Activated T-helper 1 cell treated with Interleukin-2 at 50 U/mL for 16 hours (primary cell): ENCODE results near the gene NME3.

Source experiments
- DNase-seq: peaks from one replicate; pipeline ENCODE4 v3.0.0-alpha.2; 2020; ENCODE audit warnings: low read depth

Gene NME3

GRCh38 chr16:1768767-1769401, 2.5 kb downstream of the NME3 start:
- DNase-seq: no peak

- DNase-seq: no peak
Observed at GRCh38 chr16:1768061-1768766, 3.1 kb downstream of the NME3 start.

DNA sequence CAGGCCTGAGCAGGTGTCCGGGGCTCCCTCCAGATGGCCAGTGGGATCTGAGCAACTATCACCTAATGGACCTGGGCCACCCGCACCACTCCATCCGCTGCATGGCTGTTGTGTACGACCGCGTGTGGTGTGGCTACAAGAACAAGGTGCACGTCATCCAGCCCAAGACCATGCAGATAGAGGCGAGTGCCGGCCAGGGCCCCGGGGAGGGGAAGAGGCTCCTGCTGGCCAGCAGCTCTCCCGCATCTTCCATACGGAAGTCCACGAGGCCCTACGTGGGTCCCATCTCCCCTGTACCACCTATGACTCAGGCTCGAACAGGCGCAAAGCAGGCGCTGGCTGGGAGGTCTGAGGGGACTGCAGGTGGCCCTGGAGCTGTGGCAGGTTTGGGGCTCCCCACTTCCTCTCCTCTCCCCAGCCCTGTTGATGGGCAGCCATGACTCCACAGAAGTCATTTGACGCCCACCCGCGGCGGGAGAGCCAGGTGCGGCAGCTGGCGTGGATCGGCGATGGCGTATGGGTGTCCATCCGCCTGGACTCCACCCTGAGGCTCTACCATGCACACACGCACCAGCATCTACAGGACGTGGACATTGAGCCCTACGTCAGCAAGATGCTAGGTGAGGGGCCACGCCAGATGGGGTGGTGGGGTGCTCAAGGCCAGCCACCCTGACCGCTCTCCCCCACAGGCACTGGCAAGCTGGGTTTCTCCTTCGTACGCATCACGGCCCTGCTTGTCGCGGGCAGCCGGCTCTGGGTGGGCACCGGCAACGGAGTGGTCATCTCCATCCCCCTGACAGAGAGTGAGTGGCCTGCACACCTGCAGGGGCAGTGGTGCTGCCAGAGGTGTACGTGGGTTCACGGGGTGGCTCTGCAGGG, 4.0 kb downstream of the NME3 start:
- no peak for DNase-seq

DNA sequence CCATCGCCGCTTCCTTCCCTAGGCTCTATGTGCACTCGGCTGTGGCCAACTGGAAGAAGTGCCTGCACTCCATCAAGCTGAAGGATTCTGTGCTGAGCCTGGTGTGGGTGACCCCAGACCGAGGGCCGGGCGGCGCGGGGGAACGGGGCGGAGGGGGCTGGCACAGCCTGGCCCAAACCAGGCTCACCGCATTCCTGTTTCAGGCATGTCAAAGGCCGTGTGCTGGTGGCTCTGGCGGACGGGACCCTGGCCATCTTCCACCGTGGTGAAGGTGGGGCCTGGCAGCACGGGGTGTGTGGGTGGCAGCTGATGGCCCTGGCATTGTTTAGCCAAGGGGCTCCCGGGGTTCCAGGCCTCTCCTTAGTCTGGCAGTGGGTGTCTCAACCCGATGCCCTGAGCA, 4.6 kb downstream of the NME3 start:
- DNase-seq: no peak

GRCh38 chr16:1766231-1766630, 5.1 kb downstream of the NME3 start:
- no peak for DNase-seq

- no peak for DNase-seq
Observed at GRCh38 chr16:1765826-1766225, 5.5 kb downstream of the NME3 start.

DNA sequence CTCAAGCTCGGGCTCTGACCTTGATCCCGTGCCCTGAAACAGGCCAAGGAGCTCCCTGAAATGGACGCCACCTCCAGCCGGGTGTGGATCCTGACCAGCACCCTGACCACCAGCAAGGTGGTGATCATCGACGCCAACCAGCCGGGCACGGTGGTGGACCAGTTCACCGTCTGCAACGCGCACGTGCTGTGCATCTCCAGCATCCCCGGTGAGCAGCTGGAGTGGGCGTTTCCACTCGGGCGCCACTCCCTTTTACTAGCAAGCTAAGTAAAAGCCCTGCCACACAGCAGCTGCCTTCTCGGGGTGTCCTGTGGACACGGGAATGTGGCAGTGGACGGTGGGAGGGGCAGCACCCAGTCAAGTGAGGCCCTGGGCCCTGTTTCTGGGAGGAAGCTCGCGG, 6.4 kb downstream of the NME3 start:
- no peak for DNase-seq

DNA sequence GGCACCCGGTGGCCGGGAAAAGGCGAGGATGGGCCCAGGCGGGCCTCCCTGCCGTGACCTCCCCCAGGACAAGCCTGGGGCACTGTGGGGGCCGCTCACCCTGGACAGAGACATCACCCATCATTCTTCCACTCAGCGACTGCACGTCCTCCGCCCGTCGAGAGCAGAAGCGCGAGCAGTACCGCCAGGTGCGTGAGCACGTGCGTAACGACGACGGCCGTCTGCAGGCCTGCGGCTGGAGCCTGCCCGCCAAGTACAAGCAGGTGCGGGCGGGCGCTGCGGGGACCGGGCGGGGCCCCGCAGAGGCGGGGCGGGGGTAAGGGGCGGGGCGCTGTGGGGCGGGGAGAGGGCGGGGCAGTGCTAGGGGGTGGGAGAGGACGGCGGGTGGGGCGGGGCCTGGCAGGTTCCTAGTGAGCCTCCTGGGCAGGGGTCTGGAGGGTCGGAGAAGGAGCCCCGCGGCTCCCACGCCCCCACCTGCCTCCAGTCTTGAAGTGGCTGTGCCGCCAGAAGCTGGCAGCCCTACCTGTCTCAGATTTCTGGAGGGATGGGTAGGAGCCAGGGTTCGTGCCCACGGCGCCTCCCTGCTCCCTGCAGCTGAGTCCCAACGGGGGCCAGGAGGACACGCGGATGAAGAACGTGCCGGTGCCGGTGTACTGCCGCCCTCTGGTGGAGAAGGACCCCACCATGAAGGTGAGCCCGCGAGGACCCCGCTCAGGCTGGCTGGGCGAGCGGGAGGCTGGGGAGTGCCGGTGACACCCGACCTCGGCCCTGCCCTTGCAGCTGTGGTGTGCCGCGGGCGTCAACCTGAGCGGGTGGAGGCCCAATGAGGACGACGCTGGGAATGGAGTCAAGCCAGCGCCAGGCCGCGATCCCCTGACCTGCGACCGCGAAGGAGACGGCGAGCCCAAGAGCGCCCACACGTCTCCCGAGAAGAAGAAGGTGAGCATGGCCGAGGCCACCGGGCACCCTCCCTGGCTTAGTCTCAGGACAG, 7.5 kb downstream of the NME3 start:
- DNase-seq: no peak

DNA sequence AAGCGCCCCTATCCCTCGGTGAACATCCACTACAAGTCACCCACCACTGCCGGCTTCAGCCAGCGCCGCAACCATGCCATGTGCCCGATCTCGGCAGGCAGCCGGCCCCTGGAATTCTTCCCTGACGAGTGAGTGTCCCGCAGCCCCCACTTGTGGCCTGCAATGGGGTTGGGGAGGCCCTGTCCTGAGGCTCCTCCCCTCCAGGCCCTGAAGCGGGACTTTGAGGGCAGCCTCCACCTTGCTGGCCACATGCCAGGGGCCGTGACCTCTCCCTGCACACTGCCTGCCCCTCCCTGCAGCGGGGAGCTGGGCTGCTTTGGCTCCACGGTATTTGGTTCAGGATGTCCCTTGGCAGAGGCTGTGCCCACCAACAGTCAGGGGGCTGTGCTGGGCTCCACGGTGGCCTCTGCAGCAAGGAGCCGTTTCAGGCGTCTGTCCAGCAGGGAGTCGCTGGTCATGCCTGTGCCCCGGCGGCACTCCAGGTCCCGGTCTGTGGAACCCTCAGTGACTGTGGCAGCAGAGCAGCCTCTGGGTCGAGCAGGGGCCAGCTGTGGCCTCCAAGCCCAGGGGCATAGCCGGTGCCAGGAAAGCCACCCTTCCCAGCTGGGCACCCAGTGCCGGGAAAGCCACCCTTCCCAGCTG, 8.3 kb downstream of the NME3 start:
- DNase-seq: no peak

GRCh38 chr16:1762196-1762878, 9.0 kb downstream of the NME3 start:
- no peak for DNase-seq

DNA sequence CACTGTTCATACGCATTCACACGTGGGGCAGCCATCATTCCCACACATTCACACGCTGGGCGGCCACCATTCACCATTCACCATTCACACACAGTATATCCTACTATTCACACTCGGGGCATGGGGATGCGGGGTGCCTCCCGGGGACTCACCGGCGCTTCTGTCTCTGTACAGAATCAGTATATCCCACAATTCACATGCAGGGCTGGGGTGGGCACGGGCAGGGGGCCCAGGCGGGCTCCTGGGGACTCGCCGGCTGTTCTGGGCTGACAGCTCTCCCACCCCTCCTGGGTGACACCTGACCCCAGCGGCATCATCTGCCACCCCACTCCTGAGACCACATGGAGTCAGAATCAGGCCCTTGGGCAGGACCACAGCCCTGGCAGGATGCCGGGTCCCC, 9.6 kb downstream of the NME3 start:
- no peak for DNase-seq

GRCh38 chr16:1760911-1761310, 10.4 kb downstream of the NME3 start:
- no peak for DNase-seq

GRCh38 chr16:1759511-1759910, 11.8 kb downstream of the NME3 start:
- DNase-seq: no peak

DNA sequence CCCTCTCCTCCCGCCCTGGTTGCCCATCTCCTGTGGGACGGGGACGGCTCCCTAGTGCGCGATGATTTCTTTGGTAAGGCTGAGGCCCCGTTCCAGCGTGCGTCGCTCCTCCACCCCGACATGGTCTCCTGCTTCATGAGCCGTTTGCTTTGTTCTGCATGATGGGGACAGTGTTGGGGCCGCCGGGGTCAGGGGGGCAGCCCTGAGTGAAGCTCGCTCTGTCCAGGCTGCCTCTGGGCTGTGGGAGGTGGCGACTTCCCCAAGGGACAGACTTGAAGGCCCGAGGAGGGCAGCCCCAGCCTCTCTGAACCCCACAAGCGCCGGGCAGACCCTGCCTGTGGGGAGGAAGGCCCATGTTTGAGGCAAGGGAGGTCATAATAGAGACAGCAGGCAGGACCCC, 12.4 kb downstream of the NME3 start:
- no peak for DNase-seq

GRCh38 chr16:1757714-1758461, 13.5 kb downstream of the NME3 start:
- no peak for DNase-seq

GRCh38 chr16:1754204-1754603, 17.1 kb downstream of the NME3 start:
- no peak for DNase-seq

DNA sequence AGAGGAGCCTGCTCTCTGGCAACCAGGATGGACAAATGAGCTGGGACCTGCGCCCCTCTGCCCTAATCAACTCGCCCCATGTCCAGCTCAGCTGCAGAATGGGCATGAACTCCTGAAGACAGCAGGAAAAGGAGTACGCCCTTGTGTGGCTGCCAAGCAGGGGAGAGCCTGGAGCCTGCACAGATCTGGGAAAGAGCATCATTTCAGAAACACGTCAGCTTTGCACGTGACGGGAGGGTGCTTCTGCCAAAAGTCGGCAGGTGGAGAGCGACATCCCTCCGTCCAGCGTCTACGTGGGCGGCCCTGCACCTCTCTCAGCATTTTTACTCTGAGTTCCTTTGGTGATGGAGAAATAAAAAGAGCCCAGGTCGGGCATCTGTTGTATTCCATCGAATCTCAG, 18.5 kb downstream of the NME3 start:
- DNase-seq: no peak

GRCh38 chr16:1751946-1752345, 19.4 kb downstream of the NME3 start:
- DNase-seq: no peak

DNA sequence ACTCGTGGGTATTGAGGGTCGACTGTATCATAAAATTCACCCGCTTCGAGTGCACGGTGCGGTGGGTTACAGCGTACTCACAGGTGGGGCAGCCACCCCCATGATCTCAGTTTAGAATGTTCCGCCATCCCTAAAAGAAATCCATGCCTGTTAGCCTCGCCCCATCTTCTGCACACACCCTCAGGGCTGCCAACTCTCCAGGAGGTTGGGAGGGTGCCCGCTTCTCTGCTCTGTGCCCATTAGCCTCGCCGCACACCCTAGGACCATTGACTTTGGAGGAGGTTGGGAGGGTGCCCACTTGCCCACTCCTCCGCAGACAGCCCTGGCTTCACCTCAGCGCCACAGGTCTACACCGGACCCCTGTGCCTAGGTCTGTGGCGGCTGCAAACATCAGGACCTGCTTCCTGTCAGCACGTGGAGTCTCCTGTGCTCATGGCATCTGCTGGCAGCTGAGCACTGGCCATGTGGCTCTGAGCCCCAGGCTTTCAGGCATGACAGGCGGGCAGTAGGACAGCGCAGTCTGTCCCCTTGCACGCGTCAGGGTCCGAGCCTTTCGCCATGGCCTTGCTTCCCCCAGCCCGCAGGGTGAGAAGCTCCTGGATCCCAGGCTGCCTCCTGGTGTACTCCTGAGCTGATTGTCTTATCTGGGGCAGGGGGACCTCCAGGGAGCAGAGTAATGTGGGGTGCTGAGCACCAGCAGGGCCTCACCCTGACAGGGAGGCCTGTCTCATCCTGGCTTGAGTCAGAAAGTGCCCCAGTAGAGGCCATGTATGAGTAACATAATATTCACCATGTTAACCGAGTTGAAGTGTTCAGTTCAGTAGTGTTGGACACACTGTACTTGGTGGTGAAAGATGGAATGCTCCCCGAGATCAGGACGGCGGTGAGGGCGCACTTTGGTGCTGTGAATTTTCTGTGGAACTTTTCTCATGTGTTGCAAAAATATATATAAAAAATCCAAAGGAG, 21.9 kb downstream of the NME3 start:
- DNase-seq: no peak
